ENCODE measurements around the gene EPHB3. TPM values are rescaled to one million over a fixed set of nuclear protein-coding genes. Genes with fewer than 3 reads are reported as not detected.
A peak's percentile ranks its signal among the peaks of the same experiment; 100 is the strongest.

The EPHB3 gene
- total RNA-seq, 1 donor from 2014 or later = 7.2 TPM

DNA sequence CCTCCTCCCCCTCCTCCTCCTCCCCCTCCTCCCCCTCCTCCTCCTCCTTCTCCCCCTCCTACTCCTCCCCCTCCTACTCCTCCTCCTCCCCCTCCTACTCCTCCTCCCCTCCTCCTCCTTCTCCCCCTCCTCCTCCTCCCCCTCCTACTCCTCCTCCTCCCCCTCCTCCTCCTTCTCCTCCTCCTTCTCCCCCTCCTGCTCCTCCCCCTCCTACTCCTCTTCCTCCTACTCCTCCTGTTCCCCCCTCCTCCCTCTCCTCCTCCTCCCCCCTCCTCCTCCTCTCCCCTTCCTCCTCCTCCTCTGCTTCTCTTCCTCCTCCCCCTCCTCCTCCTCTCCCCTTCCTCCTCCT, 17.1 kb upstream of the EPHB3 start:
- Mint-ChIP-seq H3K4me1 (ENCODE audit: low read depth) (peaks cover 4% of the 10 kb centered on the region), H3K27me3 (ENCODE audit: low read depth) (peaks cover 64% of the 10 kb centered on the region), H3K4me3 (ENCODE audit: unreplicated experiment) (no peak overlapping the region), H3K27ac (ENCODE audit: unreplicated experiment) (no peak overlapping the region), H3K36me3 (ENCODE audit: low read depth) (no peaks in the 10 kb centered on the region), H3K9me3 (ENCODE audit: low read depth) (no peaks in the 10 kb centered on the region)
- TF ChIP-seq, protein P1, sequence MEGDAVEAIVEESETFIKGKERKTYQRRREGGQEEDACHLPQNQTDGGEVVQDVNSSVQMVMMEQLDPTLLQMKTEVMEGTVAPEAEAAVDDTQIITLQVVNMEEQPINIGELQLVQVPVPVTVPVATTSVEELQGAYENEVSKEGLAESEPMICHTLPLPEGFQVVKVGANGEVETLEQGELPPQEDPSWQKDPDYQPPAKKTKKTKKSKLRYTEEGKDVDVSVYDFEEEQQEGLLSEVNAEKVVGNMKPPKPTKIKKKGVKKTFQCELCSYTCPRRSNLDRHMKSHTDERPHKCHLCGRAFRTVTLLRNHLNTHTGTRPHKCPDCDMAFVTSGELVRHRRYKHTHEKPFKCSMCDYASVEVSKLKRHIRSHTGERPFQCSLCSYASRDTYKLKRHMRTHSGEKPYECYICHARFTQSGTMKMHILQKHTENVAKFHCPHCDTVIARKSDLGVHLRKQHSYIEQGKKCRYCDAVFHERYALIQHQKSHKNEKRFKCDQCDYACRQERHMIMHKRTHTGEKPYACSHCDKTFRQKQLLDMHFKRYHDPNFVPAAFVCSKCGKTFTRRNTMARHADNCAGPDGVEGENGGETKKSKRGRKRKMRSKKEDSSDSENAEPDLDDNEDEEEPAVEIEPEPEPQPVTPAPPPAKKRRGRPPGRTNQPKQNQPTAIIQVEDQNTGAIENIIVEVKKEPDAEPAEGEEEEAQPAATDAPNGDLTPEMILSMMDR (IDR thresholded peaks at IDR 0.05) = no peak
- no peak for DNase-seq (ENCODE audit: low spot score)

DNA sequence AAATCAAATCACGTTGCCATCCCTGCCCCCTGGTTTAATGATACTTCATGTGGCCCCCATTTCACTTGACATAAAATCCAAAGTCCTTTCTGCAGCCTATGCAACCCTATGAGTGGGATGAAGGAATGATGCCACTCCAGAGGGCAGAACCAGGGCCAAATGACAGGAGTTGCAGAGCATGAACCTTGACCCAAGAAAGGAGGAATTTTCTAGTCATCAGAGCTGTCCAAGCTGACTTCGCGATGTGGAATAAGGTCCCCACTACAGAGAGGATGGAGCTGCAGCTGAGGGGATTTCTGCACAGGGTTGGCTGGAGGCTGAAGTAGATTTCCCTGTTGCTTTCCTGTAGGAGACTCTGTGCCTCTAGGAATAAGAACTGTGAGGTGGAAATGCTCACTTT, 15.8 kb upstream of the EPHB3 start:
- H3K4me3 Mint-ChIP-seq (ENCODE audit: unreplicated experiment) = no peak overlapping the region

DNA sequence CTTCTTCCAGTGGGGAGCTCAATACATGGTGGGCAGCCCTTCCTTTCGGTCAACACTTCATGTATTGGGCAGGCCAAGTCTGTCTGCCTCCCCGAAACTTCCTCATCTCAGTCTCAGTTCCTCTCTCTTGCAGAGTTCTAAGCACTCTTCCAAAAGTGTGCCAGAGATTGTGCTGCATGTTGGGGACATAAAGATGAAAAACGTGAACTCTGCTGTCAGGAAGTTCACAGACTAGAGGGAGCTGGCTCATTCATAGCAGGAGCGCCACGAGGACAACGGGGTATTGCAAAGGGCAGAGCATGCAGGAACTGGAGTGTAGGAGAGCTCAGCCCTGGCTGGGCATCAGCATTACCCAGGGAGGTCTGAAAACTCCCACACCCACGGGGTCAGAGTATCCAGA, 15.3 kb upstream of the EPHB3 start:
- Mint-ChIP-seq H3K9me3 (ENCODE audit: low read depth) (no peaks in the 10 kb centered on the region), H3K4me3 (ENCODE audit: unreplicated experiment) (no peak overlapping the region), H3K36me3 (ENCODE audit: low read depth) (no peaks in the 10 kb centered on the region), H3K4me1 (ENCODE audit: low read depth) (peaks cover 4% of the 10 kb centered on the region), H3K27ac (ENCODE audit: unreplicated experiment) (no peak overlapping the region), H3K27me3 (ENCODE audit: low read depth) (peaks cover 54% of the 10 kb centered on the region)
- DNase-seq (ENCODE audit: low spot score) = no peak
- TF ChIP-seq, protein P1 (IDR thresholded peaks at IDR 0.05) = no peak

More for the DNA sequence above, 15.8 kb upstream of the EPHB3 start:
- H3K36me3 Mint-ChIP-seq (ENCODE audit: low read depth) = no peaks in the 10 kb centered on the region
- TF ChIP-seq, protein P1 (IDR thresholded peaks at IDR 0.05) = no peak
- H3K27ac Mint-ChIP-seq (ENCODE audit: unreplicated experiment) = no peak overlapping the region
- peaks cover 58% of the 10 kb centered on the region for H3K27me3 Mint-ChIP-seq (ENCODE audit: low read depth)
- no peaks in the 10 kb centered on the region for H3K9me3 Mint-ChIP-seq (ENCODE audit: low read depth)
- DNase-seq (ENCODE audit: low spot score) = no peak
- H3K4me1 Mint-ChIP-seq (ENCODE audit: low read depth) = peaks cover 4% of the 10 kb centered on the region

DNA sequence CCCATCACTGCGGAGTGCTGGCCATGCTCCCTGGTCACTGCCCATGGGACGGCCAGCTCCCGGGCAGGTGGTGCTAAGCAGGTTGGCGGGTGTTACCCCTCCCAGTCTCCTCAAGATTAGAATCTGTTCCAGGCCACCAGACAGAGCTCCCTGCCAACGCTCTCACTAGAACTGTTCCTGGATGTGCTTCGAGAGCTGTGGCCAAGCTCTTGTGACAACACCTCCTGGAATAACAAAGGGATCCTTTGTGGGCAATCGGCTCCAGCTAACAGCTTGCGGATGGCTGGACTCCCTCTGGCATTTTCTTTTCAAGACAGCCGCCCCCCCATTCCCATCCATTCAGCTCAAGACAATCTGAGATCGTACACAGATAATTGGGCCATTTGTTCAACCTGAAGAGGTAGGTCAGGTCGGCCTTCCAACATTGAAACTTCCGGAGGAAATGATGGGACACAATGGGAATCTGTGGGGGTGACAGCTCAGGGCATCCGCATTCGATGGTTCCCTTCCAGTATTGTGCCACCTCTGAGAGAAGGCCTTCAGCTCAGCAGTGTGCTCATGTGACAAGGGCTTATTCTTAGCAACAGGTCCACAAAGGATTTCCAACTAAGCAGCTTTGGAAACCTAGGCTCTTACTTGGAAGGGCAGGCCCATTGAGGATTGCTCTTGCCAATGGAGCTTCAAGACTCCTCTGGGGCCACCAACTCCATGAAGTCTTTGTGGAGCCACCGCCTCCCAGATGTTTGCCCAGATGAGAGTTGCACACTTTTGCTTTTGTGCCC, 11.6 kb upstream of the EPHB3 start:
- Mint-ChIP-seq H3K9me3 (ENCODE audit: low read depth) (no peaks in the 10 kb centered on the region), H3K4me3 (ENCODE audit: unreplicated experiment) (no peak overlapping the region), H3K36me3 (ENCODE audit: low read depth) (no peaks in the 10 kb centered on the region), H3K4me1 (ENCODE audit: low read depth) (no peaks in the 10 kb centered on the region), H3K27ac (ENCODE audit: unreplicated experiment) (no peak overlapping the region), H3K27me3 (ENCODE audit: low read depth) (peaks cover 36% of the 10 kb centered on the region)
- DNase-seq (ENCODE audit: low spot score) = peak; percentile 11
- TF ChIP-seq, protein P1 (IDR thresholded peaks at IDR 0.05) = no peak

DNA sequence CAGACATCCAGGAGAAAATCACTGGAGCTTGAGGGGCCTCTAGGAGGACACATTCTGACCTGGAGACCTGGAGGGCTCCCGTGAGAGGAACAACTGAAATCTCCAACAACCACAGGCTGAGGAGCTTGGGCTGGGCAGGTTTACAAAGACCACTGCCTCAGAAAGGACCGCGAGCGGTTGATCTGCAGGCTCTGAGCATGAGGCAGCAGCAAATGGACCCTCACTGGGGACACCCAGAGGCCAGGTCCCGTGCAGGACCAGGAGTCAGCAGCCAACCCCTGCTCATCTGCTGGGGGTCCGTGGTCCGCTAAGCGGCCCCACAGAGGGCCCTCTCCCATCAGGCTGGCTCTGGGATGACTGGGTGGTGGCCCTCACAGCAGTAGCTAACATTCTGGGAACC, 10.5 kb upstream of the EPHB3 start:
- no peak overlapping the region for H3K4me3 Mint-ChIP-seq (ENCODE audit: unreplicated experiment)
- H3K27me3 Mint-ChIP-seq (ENCODE audit: low read depth) = peaks cover 27% of the 10 kb centered on the region
- no peaks in the 10 kb centered on the region for H3K36me3 Mint-ChIP-seq (ENCODE audit: low read depth)
- TF ChIP-seq, protein P1 (IDR thresholded peaks at IDR 0.05) = no peak
- no peaks in the 10 kb centered on the region for H3K9me3 Mint-ChIP-seq (ENCODE audit: low read depth)
- peak; percentile 76 for DNase-seq (ENCODE audit: low spot score)
- no peak overlapping the region for H3K27ac Mint-ChIP-seq (ENCODE audit: unreplicated experiment)
- no peaks in the 10 kb centered on the region for H3K4me1 Mint-ChIP-seq (ENCODE audit: low read depth)

Measured in chondrocyte (in vitro differentiated cells).